Activated CD4-positive, alpha-beta T cell treated with anti-CD3 and anti-CD28 coated beads, Interleukin-10, Interleukin-2, amounts not matched to agents 100 ng/mL and 50 ng/mL, durations not matched to agents 16 hours and 8 hours (primary cell): ENCODE results near the gene BUD23.
A peak's percentile ranks its signal among the peaks of the same experiment; 100 is the strongest.
"Not testable (repeated sequence)": the region's sequence is repeated elsewhere in the genome, so short reads cannot be mapped to it uniquely, and the experiment has no call there.

Experiments used
- DNase-seq: peaks from one replicate; pipeline ENCODE4 v3.0.0-alpha.2; 2020

Gene BUD23

GRCh38 chr7:73702665-73703064 lies 19.3 kb downstream of the BUD23 start:
- no peak for DNase-seq

- no peak for DNase-seq
These were observed 19.8 kb downstream of the BUD23 start for GRCh38 chr7:73703225-73703624.

GRCh38 chr7:73703757-73704639 lies 20.6 kb downstream of the BUD23 start:
- DNase-seq, result peak; percentile 40

GRCh38 chr7:73704640-73705550 lies 21.5 kb downstream of the BUD23 start:
- no peak for DNase-seq

GRCh38 chr7:73705551-73705920 lies 22.1 kb downstream of the BUD23 start:
- DNase-seq, result no peak

- DNase-seq, result peak; percentile 69
These were observed 23.0 kb downstream of the BUD23 start for GRCh38 chr7:73706126-73707044.

GRCh38 chr7:73707045-73707631 lies 23.7 kb downstream of the BUD23 start:
- peak; percentile 47 for DNase-seq

- DNase-seq, result no peak
These were observed 25.7 kb downstream of the BUD23 start for GRCh38 chr7:73708961-73709549.

- no peak for DNase-seq
These were observed 29.4 kb downstream of the BUD23 start for GRCh38 chr7:73712773-73713172.

GRCh38 chr7:73713319-73713718 lies 29.9 kb downstream of the BUD23 start:
- not testable (repeated sequence) for DNase-seq

GRCh38 chr7:73715648-73716317 lies 32.4 kb downstream of the BUD23 start:
- peak; percentile 85 for DNase-seq

GRCh38 chr7:73716318-73716890 lies 33.0 kb downstream of the BUD23 start:
- no peak for DNase-seq

GRCh38 chr7:73717025-73717807 lies 33.8 kb downstream of the BUD23 start:
- DNase-seq, result no peak

- peak; percentile 87 for DNase-seq
These were observed 34.6 kb downstream of the BUD23 start for GRCh38 chr7:73717991-73718405.

GRCh38 chr7:73718438-73718881 lies 35.1 kb downstream of the BUD23 start:
- no peak for DNase-seq

GRCh38 chr7:73718905-73719805 lies 35.8 kb downstream of the BUD23 start, which contains the start of gene STX1A:
STX1A (minus strand) TSS chr7:73719669; CDS start chr7:73719631, 38 bp downstream.
- DNase-seq, result peak; percentile 85

- no peak for DNase-seq
These were observed 36.4 kb downstream of the BUD23 start for GRCh38 chr7:73719806-73720169.

GRCh38 chr7:73720443-73720842 lies 37.0 kb downstream of the BUD23 start:
- DNase-seq, result not testable (repeated sequence)

- no peak for DNase-seq
These were observed 38.0 kb downstream of the BUD23 start for GRCh38 chr7:73721377-73721817.
